HG03280 (cell line): Measurements from ENCODE around the gene RNF39.
"Not testable (repeated sequence)": the region's sequence is repeated elsewhere in the genome, so short reads cannot be mapped to it uniquely, and the experiment has no call there.

ENCODE experiments used
- ATAC-seq: cut with Tn5 transposase; IDR thresholded peaks from one replicate; pipeline ENCODE4 v1.9.1; 2021; ENCODE audit warnings: mild to moderate bottlenecking, moderate library complexity; ENCODE audit not compliant: unreplicated experiment

Gene RNF39

DNA sequence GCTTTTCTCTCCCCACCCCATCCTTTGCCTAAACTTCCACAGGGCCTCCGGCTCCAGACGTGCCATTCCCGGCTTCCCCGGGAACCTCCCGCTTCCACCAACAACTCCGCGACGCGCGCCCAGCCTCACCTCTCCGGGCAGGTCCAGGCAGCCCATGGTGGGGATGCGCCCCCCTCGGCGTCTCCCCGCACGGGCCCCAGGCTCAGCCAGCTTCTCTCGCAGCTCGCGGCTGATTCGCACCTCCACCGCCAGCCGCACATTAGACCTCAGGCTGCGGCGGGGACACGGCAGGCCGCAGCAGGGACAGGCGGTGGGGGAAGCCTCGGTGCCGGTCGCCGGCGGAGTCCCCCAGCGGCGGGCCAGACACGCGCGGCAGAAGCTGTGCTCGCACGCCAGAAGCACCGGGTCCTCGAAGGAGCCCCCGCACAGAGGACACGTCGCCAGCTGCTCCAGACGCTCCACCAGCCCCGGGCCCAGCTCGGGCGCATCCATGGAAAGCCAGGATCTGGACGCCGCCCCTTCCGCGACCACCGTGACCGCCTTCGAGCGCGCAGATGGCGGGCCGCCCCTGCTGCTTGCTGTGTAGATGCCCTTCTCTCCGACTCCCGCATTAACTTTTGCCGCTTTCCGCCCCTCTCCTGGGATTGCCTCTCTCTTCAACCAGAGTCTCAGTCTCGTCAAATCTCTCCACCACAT lies at the start of gene RNF39:
Gene RNF39, minus strand, starts transcription at position 676 of the 696 bp plus-strand sequence. Its CDS starts 184 bp downstream, at position 492.
- no peak for ATAC-seq

- no peak for ATAC-seq
Observed at GRCh38 chr6:30122515-30122914, 46.9 kb upstream of the RNF39 start.

- no peak for ATAC-seq
Observed at GRCh38 chr6:30121446-30122366, 46.1 kb upstream of the RNF39 start.

GRCh38 chr6:30118691-30119090 lies 43.1 kb upstream of the RNF39 start:
- not testable (repeated sequence) for ATAC-seq

DNA sequence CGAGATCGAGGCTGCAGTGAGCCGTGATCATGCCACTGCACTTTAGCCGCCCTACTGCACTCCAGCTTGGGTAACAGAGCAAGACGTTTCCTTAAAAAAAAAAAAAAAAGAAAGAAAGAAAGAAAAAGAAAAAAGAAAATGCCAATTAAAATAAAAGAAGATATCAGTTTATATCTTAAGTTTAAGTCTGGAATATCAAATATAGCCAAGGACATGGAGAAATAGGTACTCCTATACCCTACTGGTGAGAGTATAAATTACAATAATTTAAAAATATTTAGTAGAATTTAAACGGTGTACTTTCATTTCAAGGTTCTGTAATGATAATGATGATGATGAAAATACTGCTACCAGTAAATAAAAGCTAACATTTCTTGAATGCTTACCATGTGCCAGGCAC lies 41.2 kb upstream of the RNF39 start:
- ATAC-seq: no peak

DNA sequence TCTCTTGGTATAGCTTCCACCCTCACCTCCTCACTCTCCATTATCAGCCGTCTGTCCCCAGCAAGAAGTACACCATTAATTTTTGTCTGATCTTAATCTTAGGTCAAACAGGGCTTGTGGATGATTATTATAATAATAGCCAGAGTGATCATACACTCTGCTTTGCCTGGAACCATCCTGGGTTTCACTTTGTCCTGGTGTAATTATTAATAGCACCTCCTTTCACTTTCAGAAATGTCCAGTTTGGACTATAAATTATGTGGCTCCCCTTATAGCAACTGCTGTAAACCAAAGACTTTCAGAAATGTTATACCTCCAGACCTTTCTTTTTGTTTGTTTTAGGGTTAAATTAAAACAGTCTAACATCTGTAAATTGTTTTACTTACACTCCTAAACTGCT lies 38.3 kb upstream of the RNF39 start:
- ATAC-seq: no peak

- no peak for ATAC-seq
Observed at GRCh38 chr6:30113003-30113759, 37.6 kb upstream of the RNF39 start, which contains the start of gene TRIM31. TRIM31 (minus strand) TSS chr6:30113090; CDS start chr6:30112805, 285 bp downstream.

- ATAC-seq: no peak
Observed at GRCh38 chr6:30112402-30112994, 36.9 kb upstream of the RNF39 start.

- no peak for ATAC-seq
Observed at GRCh38 chr6:30111266-30111856, 35.8 kb upstream of the RNF39 start.

DNA sequence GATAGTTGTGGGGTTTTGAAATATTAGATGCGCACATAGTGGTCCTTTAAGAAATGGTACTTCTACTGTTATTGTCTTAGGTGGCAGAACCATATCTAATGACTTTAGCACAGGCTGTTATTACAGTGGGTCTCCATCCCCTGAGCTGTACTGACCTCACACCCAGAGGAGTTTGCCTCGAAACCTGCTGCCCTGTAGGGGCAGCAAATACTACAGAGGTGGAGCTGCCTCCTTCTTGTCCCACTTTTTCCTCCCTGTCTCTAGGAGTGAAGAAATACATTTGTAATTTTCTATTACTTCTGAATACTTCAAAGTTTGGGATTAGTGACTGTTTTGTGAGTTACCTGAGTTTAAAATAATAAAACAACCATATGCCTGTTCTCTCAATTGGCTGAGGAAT lies 29.1 kb upstream of the RNF39 start:
- ATAC-seq: no peak

- ATAC-seq: no peak
Observed at GRCh38 chr6:30103872-30104179, 28.3 kb upstream of the RNF39 start.

GRCh38 chr6:30102970-30103871 lies 27.7 kb upstream of the RNF39 start:
- ATAC-seq: peak; percentile 67

- ATAC-seq: no peak
Observed at GRCh38 chr6:30102414-30102969, 26.9 kb upstream of the RNF39 start.

DNA sequence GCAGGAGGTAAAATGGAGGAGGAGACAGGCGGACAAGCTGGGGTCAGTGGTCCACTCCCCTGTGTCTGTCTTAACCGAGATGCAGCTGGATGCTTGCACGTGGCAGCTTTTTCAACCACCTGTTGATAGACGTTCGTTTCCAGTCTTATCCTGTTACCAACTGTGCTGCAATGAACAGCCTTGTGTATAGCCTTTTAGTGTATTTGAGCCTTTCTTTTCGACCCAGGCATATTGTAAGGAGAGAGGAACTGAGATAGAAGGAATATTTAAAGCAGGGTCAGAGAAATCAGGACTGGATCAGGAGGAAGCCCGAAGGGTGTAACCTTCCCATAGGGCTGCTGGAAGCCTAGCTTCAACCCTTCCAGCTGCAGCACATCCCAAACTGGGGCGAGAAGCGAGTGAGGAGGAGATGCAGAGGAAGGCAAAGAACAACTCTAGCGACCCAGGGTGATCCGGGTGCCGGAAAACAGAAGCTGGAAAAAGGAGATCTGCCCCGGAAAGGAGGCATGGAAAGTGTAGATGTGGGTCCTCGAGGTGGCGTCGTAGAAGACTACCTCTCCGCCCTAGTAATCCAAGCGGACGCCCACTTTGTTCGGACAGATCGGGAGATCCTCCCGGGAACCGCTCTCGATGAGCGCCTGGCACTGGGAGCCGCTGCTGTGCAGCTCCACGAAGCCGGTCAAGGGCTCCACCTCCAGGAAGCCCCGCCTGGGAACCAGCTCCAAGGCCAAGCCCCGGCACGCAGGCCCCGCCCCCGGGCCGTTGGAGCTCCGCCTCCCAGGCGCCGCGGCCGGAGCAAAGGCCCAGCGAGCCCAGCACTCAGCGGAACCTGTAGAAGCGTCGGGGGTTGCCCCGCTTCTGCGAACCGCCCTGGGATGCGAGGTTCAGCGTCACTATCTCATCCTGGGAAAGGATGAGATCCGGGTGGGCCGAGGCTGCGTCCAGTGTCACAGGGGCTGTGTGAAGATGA lies 26.2 kb upstream of the RNF39 start:
- peak; percentile 68 for ATAC-seq

GRCh38 chr6:30100585-30101443 lies 25.2 kb upstream of the RNF39 start:
- no peak for ATAC-seq

GRCh38 chr6:30100154-30100553 lies 24.6 kb upstream of the RNF39 start:
- no peak for ATAC-seq
